Loucy (cell line): ENCODE measurements around the gene DAPK1.

Source experiments
- H2AFZ ChIP-seq: fragments of 200-600 bp; sonication (generic); 2 replicates; pipeline ENCODE4 v1.6.0; 2016; ENCODE audit warnings: antibody characterized with exemption, mild to moderate bottlenecking, low read length, moderate library complexity
- H3F3A ChIP-seq: fragments of 200-600 bp; 2 replicates; pipeline ENCODE4 v1.6.0; 2016; ENCODE audit warnings: antibody characterized with exemption, low read depth, mild to moderate bottlenecking
- H3K27me3 ChIP-seq: fragments of 200-600 bp; sonication (generic); 2 replicates; pipeline ENCODE4 v1.6.1; 2014; ENCODE audit warnings: low read length, mild to moderate bottlenecking; ENCODE audit not compliant: insufficient read depth, poor library complexity, severe bottlenecking
- H3K36me3 ChIP-seq: fragments of 200-600 bp; sonication (generic); 2 replicates; pipeline ENCODE4 v1.6.1; 2016; ENCODE audit warnings: low read length; ENCODE audit not compliant: insufficient read depth
- H3K4me1 ChIP-seq: fragments of 200-600 bp; sonication (generic); 2 replicates; pipeline ENCODE4 v1.5.1; 2014; ENCODE audit warnings: low read length, mild to moderate bottlenecking; ENCODE audit not compliant: insufficient read depth, poor library complexity, severe bottlenecking
- H3K4me2 ChIP-seq: fragments of 200-600 bp; sonication (generic); 2 replicates; pipeline ENCODE4 v1.6.0; 2014; ENCODE audit warnings: antibody characterized with exemption, low read length, low read depth, mild to moderate bottlenecking; ENCODE audit not compliant: poor library complexity, severe bottlenecking
- H3K4me3 ChIP-seq: fragments of 200-600 bp; sonication (generic); 2 replicates; pipeline ENCODE4 v1.5.1; 2014; ENCODE audit warnings: low read length, mild to moderate bottlenecking, mixed read lengths; ENCODE audit not compliant: poor library complexity, severe bottlenecking
- H3K79me2 ChIP-seq: fragments of 200-600 bp; sonication (generic); 2 replicates; pipeline ENCODE4 v1.6.1; 2014; ENCODE audit warnings: low read length; ENCODE audit not compliant: insufficient read depth
- H3K9ac ChIP-seq: fragments of 200-600 bp; sonication (generic); 2 replicates; pipeline ENCODE4 v1.6.0; 2014; ENCODE audit warnings: mild to moderate bottlenecking, low read depth, low read length, moderate library complexity; ENCODE audit not compliant: poor library complexity, severe bottlenecking
- H3K9me2 ChIP-seq: fragments of 200-600 bp; sonication (generic); replicated peaks from 2 replicates; pipeline ENCODE4 v1.6.1; 2016; ENCODE audit warnings: low read depth, low read length, mixed read lengths
- H3K9me3 ChIP-seq: fragments of 200-600 bp; sonication (generic); 2 replicates; pipeline ENCODE4 v1.6.1; 2014; ENCODE audit warnings: mild to moderate bottlenecking, antibody characterized with exemption, low read length, low read depth; ENCODE audit not compliant: insufficient read depth
- H4K20me1 ChIP-seq: fragments of 200-600 bp; sonication (generic); 2 replicates; pipeline ENCODE4 v1.6.0; 2014; ENCODE audit warnings: antibody characterized with exemption, low read length, mild to moderate bottlenecking; ENCODE audit not compliant: insufficient read depth, poor library complexity, severe bottlenecking
- CTCF ChIP-seq: fragments of 200-600 bp; sonication (generic); conservative IDR thresholded peaks from 2 replicates; pipeline ENCODE4 v1.5.1; 2014; ENCODE audit warnings: mild to moderate bottlenecking, antibody characterized with exemption, low read length
- EZH2phosphoT487 ChIP-seq: fragments of 200-600 bp; IDR thresholded peaks from 2 replicates; pipeline ENCODE4 v1.6.1; 2018; ENCODE audit warnings: antibody characterized with exemption, mild to moderate bottlenecking, moderate library complexity, borderline replicate concordance

Gene DAPK1

GRCh38 chr9:87497080-87497603 is 525 bp upstream of the DAPK1 start:
- peaks cover 11% of the 10 kb centered on the region; the same call in 1 of the 2 replicates for H3K79me2 ChIP-seq
- TF ChIP-seq EZH2phosphoT487 (no peak), CTCF (peak; percentile 16; the same call in 1 of the 2 replicates)
- H3K4me3 ChIP-seq, result peak overlapping the region; percentile 77
- no peaks in the 10 kb centered on the region for H4K20me1 ChIP-seq
- H3K9me2 ChIP-seq, result no peaks in the 10 kb centered on the region
- no peaks in the 10 kb centered on the region for H3F3A ChIP-seq
- H3K36me3 ChIP-seq, result no peaks in the 10 kb centered on the region
- peak overlapping the region; percentile 68 for H3K4me2 ChIP-seq
- peaks cover 9% of the 10 kb centered on the region for H3K4me1 ChIP-seq
- peak overlapping the region; percentile 77 for H2AFZ ChIP-seq
- H3K9ac ChIP-seq, result peak overlapping the region; percentile 74
- H3K9me3 ChIP-seq, result no peaks in the 10 kb centered on the region
- no peaks in the 10 kb centered on the region for H3K27me3 ChIP-seq

- H3K4me1 ChIP-seq, result peaks cover 14% of the 10 kb centered on the region
These were observed 561 bp downstream of the DAPK1 start for GRCh38 chr9:87498046-87498810.

GRCh38 chr9:87498811-87499360 is 1.2 kb downstream of the DAPK1 start:
- Histone ChIP-seq H3K36me3 (no peaks in the 10 kb centered on the region), H3K4me2 (peak overlapping the region; percentile 68), H4K20me1 (no peaks in the 10 kb centered on the region), H3K27me3 (no peaks in the 10 kb centered on the region), H3K79me2 (peaks cover 19% of the 10 kb centered on the region; the same call in 1 of the 2 replicates), H2AFZ (peak overlapping the region; percentile 72), H3K9ac (peak overlapping the region; percentile 74), H3K4me1 (peaks cover 18% of the 10 kb centered on the region), H3K4me3 (peak overlapping the region; percentile 77), H3F3A (no peaks in the 10 kb centered on the region), H3K9me3 (no peaks in the 10 kb centered on the region), H3K9me2 (no peaks in the 10 kb centered on the region)
- no peak for TF ChIP-seq CTCF

More at GRCh38 chr9:87498046-87498810, 561 bp downstream of the DAPK1 start:
- H3K9me2 ChIP-seq, result no peaks in the 10 kb centered on the region
- no peaks in the 10 kb centered on the region for H3K9me3 ChIP-seq
- peak overlapping the region; percentile 72 for H2AFZ ChIP-seq
- H3K4me3 ChIP-seq, result peak overlapping the region; percentile 77
- H3K9ac ChIP-seq, result peak overlapping the region; percentile 74
- TF ChIP-seq EZH2phosphoT487 (no peak), CTCF (no peak)
- H4K20me1 ChIP-seq, result no peaks in the 10 kb centered on the region
- peaks cover 19% of the 10 kb centered on the region; the same call in 1 of the 2 replicates for H3K79me2 ChIP-seq
- H3K4me2 ChIP-seq, result peak overlapping the region; percentile 68
- H3K27me3 ChIP-seq, result no peaks in the 10 kb centered on the region
- H3F3A ChIP-seq, result no peaks in the 10 kb centered on the region
- H3K36me3 ChIP-seq, result no peaks in the 10 kb centered on the region
